HEK293 (cell line): Measurements from ENCODE around the gene PLAAT4.

Source experiments
- ZNF121 ChIP-seq: fragments of 450-650 bp; formaldehyde crosslinking; IDR thresholded peaks from 2 replicates; pipeline ENCODE4 v1.5.1; 2016; ENCODE audit warnings: missing biosample characterization, missing genetic modification characterization
- ZNF670 ChIP-seq: fragments of 450-650 bp; formaldehyde crosslinking; IDR thresholded peaks from 2 replicates; pipeline ENCODE4 v1.5.1; 2016; ENCODE audit warnings: missing biosample characterization, missing genetic modification characterization, low read depth
- TF ChIP-seq, protein P1 (sequence below): fragments of 450-650 bp; formaldehyde crosslinking; IDR thresholded peaks from 2 replicates; pipeline ENCODE4 v1.5.1; 2016; ENCODE audit warnings: missing biosample characterization, missing genetic modification characterization
- TF ChIP-seq, protein P2 (sequence below): fragments of 450-650 bp; formaldehyde crosslinking; IDR thresholded peaks from 2 replicates; pipeline ENCODE4 v1.5.1; 2016; ENCODE audit warnings: missing biosample characterization, missing genetic modification characterization
- TF ChIP-seq, protein P3 (sequence below): fragments of 450-650 bp; formaldehyde crosslinking; IDR thresholded peaks from 2 replicates; pipeline ENCODE4 v1.5.1; 2016; ENCODE audit warnings: missing biosample characterization, missing genetic modification characterization
- TF ChIP-seq, protein P4 (sequence below): fragments of 450-650 bp; formaldehyde crosslinking; IDR thresholded peaks from 2 replicates; pipeline ENCODE4 v1.5.1; 2016; ENCODE audit warnings: missing biosample characterization, missing genetic modification characterization, borderline replicate concordance

DNA sequence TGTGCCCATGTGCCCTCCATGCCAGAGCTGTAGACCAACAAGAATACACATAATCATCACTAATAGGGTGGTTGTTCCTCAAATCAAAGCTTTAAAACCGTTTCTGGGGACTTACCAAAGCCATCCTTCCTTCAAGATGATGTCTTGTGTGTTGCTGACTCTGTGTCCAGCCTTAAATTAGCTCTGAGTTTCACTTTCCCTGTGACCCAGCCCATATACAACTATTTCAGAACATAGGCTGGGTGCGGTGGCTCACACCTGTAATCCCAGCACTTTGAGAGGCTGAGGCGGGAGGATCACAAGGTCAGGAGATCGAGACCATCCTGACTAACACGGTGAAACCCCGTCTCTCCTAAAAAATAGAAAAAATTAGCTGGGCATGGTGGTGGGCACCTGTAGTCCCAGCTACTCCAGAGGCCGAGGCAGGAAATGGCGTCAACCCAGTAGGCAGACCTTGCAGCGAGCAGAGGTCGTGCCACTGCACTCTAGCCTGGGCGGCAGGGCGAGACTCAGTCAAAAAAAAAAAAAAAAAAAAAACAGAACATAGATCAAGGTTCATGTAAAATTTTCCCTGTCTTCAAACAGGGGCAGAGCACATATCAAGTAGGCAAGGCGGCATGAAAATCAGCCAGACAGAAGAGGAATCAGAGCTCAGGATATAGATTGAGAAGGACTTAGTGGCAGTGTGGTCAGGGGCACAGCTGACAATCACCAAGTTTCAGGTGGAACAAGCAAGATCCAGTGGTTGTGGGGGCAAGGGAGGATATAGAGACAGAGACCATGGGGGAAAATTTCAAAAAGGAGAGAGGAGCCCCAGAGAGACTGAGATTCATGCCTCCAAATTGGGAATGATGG is 26.8 kb downstream of the PLAAT4 start, which contains the start of gene PLAAT2:
- TF ChIP-seq, protein P1, sequence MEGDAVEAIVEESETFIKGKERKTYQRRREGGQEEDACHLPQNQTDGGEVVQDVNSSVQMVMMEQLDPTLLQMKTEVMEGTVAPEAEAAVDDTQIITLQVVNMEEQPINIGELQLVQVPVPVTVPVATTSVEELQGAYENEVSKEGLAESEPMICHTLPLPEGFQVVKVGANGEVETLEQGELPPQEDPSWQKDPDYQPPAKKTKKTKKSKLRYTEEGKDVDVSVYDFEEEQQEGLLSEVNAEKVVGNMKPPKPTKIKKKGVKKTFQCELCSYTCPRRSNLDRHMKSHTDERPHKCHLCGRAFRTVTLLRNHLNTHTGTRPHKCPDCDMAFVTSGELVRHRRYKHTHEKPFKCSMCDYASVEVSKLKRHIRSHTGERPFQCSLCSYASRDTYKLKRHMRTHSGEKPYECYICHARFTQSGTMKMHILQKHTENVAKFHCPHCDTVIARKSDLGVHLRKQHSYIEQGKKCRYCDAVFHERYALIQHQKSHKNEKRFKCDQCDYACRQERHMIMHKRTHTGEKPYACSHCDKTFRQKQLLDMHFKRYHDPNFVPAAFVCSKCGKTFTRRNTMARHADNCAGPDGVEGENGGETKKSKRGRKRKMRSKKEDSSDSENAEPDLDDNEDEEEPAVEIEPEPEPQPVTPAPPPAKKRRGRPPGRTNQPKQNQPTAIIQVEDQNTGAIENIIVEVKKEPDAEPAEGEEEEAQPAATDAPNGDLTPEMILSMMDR: no peak
- TF ChIP-seq, protein P2, sequence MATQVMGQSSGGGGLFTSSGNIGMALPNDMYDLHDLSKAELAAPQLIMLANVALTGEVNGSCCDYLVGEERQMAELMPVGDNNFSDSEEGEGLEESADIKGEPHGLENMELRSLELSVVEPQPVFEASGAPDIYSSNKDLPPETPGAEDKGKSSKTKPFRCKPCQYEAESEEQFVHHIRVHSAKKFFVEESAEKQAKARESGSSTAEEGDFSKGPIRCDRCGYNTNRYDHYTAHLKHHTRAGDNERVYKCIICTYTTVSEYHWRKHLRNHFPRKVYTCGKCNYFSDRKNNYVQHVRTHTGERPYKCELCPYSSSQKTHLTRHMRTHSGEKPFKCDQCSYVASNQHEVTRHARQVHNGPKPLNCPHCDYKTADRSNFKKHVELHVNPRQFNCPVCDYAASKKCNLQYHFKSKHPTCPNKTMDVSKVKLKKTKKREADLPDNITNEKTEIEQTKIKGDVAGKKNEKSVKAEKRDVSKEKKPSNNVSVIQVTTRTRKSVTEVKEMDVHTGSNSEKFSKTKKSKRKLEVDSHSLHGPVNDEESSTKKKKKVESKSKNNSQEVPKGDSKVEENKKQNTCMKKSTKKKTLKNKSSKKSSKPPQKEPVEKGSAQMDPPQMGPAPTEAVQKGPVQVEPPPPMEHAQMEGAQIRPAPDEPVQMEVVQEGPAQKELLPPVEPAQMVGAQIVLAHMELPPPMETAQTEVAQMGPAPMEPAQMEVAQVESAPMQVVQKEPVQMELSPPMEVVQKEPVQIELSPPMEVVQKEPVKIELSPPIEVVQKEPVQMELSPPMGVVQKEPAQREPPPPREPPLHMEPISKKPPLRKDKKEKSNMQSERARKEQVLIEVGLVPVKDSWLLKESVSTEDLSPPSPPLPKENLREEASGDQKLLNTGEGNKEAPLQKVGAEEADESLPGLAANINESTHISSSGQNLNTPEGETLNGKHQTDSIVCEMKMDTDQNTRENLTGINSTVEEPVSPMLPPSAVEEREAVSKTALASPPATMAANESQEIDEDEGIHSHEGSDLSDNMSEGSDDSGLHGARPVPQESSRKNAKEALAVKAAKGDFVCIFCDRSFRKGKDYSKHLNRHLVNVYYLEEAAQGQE (tag by site-specific recombination): no peak
- TF ChIP-seq ZNF670 (no peak), ZNF121 (tag by site-specific recombination) (no peak)
- TF ChIP-seq, protein P3, sequence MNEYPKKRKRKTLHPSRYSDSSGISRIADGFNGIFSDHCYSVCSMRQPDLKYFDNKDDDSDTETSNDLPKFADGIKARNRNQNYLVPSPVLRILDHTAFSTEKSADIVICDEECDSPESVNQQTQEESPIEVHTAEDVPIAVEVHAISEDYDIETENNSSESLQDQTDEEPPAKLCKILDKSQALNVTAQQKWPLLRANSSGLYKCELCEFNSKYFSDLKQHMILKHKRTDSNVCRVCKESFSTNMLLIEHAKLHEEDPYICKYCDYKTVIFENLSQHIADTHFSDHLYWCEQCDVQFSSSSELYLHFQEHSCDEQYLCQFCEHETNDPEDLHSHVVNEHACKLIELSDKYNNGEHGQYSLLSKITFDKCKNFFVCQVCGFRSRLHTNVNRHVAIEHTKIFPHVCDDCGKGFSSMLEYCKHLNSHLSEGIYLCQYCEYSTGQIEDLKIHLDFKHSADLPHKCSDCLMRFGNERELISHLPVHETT: no peak
- TF ChIP-seq, protein P4, sequence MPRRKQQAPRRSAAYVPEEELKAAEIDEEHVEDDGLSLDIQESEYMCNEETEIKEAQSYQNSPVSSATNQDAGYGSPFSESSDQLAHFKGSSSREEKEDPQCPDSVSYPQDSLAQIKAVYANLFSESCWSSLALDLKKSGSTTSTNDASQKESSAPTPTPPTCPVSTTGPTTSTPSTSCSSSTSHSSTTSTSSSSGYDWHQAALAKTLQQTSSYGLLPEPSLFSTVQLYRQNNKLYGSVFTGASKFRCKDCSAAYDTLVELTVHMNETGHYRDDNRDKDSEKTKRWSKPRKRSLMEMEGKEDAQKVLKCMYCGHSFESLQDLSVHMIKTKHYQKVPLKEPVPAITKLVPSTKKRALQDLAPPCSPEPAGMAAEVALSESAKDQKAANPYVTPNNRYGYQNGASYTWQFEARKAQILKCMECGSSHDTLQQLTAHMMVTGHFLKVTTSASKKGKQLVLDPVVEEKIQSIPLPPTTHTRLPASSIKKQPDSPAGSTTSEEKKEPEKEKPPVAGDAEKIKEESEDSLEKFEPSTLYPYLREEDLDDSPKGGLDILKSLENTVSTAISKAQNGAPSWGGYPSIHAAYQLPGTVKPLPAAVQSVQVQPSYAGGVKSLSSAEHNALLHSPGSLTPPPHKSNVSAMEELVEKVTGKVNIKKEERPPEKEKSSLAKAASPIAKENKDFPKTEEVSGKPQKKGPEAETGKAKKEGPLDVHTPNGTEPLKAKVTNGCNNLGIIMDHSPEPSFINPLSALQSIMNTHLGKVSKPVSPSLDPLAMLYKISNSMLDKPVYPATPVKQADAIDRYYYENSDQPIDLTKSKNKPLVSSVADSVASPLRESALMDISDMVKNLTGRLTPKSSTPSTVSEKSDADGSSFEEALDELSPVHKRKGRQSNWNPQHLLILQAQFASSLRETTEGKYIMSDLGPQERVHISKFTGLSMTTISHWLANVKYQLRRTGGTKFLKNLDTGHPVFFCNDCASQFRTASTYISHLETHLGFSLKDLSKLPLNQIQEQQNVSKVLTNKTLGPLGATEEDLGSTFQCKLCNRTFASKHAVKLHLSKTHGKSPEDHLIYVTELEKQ (tag by site-specific recombination): no peak
